Inflammatory macrophage (primary cell): Measurements from ENCODE around the gene NR6A1.
"Not testable (repeated sequence)": the region's sequence is repeated elsewhere in the genome, so short reads cannot be mapped to it uniquely, and the experiment has no call there.

Experiments
- DNase-seq, 2 donors: peaks; one replicate each; pipeline ENCODE4 v3.0.0-alpha.2; 2020 to 2022

NR6A1 gene

DNA sequence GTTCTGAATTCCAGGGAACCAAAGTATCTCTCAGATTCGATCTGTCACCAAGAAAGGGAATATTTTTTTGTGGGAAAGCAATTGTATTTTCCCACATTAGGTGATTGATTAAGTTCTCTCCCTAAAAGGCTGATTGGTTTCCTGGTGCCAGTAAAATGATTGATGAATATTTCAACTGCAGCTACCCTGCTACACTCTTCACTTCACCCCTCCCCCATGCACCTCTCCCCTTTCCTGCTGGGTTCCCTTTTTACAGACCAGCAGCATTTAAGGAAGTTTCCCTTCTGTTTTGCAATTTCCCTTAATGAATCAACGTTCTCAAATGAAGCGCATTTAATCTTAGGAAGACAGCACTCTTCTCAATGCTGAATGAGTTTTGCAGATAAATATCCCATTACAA lies 13.1 kb downstream of the NR6A1 start:
- peak; percentile 78 to 86 for DNase-seq

DNA sequence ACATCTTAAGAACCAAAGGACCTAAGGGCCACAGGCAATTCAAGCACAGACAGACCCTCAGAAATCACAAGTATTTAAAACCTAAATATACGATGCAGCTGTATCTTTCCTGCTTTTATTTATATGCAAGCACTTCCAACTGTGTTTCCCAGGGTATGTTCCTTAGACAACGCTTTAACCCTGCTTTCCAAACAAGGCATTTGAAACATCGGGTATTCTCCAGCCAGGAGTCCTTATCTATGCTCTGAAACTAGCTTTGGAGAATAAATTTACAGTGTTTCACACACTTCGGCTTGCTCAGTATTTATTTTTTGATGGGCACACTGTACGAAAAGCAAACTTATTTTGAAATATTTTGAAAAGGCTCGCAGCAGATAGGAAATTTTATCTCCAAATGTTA lies 13.5 kb downstream of the NR6A1 start:
- no peak for DNase-seq

DNA sequence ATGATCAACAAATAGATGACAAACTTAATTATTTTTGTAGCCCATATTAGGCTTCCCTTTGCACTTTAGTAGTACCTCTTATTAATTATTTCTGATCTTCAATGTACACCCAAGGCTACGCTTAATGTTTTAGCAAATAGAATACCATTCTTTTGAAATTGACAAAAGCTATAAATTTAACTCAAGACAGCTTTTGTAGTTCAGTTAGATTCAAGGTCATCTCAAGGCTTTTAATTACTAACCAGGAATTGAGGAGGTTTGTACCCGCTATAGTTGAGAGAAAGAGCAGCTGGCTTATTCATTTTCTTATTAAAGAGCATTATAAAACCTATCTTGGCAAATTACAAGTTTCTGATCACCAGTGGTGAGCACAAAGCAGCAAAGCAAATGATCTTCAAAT lies 15.1 kb downstream of the NR6A1 start:
- no peak for DNase-seq

DNA sequence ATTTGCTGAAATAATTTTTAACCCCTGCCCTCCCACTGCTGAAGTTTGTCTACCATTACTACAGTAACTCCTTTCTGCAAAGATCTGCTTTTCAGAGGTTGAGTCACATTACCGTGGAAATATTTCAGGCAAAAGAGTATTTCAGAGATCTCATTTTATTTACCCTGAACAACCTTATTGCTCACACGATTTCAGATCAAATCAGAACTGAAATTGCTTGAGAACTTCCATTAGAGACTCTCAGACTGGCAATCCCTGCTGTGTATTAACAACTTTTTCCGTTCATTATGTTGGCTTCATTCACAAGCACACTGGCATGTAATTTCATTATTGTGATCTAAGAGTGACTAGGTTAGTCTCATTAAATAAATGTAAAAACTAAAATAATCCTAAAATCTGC lies 16.1 kb downstream of the NR6A1 start:
- no peak for DNase-seq

DNA sequence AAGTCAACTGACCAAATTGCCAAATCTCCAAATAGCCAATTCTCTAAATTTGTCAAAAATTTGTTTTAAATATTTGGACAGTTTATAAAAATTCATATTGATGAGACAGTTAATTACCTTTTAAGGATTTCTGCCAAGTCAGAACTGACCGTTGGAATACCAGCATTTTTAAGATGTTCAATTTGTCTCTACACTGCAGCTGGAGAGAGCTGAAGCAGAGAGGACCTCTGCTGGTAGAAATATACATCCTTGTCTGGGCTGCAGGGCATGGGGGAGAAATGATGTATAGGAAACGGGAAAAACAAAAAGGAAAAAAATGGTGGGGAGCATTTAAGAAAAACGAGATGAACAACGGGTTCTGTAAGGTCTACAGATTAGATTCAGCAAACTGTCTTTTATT lies 16.8 kb downstream of the NR6A1 start:
- peak in 1 of 2 donors; percentile 12 for DNase-seq

DNA sequence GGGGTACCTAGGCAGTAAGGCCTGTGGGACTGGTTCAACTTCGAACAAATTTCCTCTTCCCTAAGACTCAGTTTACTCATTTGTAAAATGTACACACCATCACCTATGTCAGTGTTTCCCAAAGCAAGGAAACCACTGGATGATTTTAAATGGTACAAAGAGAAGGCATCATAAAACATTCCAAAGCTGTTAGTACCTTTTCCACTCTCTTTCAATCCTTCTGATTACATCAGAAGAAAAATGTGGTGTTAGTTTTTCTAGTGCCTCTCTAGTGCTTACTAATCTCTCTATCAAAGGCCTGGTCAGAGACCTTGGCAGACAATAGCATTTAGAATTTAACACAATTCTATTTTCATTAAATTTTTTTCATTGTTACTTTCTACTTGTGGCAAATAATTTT lies 18.1 kb downstream of the NR6A1 start:
- DNase-seq: no peak

DNA sequence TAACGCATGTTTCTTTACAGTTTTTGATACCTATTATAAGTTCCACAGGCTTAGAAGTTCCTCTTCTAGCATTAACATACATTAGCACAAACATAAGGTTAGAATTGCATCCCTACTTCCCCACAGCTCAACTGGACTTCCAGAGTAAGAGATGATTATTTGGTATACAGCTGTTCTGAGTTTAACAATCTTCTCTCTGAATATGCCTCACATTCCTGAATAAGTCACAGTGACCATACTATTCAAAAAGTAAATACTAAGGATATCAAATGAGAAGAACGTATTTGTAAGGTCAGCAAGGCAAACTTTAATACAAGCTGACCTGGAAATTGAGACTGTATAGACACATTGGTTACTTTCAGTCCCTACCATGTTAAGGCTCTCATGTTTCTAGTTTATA lies 21.3 kb downstream of the NR6A1 start:
- no peak for DNase-seq

DNA sequence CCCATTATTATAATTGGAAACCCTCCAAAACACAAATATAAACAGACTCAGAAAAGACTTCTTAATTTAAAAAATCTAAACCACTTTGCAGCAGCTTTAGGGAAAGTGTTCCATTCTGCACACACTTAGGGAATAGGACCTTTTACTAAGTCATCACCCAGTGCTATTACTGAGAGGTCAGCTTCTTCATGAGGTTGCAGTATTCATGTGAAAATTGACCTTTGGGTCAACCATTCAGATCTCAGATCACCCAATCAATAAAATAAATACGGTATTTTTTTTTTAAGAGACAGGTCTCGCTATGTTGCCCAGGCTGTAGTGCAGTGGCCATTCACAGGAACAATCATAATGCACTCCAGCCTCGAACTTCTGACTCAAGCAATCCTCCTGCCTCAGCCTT lies 21.8 kb downstream of the NR6A1 start:
- DNase-seq: no peak

DNA sequence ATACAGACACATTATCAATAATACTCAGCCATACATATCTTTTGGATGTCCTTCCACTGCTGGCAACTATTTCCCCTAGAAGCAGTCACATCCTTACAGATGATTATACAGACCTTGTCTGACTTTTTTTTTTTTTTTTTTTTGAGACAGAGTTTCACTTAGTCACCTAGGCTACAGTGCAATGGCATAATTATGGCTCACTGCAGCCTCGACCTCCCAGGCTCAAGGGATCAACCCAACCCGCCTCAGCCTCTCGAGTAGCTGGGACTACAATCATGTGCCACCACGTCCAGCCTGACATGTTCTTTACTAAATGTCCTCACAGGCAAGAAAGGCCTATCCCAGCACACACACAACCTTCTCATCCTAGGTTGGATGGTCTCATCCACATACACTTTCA lies 24.0 kb downstream of the NR6A1 start:
- no peak for DNase-seq

DNA sequence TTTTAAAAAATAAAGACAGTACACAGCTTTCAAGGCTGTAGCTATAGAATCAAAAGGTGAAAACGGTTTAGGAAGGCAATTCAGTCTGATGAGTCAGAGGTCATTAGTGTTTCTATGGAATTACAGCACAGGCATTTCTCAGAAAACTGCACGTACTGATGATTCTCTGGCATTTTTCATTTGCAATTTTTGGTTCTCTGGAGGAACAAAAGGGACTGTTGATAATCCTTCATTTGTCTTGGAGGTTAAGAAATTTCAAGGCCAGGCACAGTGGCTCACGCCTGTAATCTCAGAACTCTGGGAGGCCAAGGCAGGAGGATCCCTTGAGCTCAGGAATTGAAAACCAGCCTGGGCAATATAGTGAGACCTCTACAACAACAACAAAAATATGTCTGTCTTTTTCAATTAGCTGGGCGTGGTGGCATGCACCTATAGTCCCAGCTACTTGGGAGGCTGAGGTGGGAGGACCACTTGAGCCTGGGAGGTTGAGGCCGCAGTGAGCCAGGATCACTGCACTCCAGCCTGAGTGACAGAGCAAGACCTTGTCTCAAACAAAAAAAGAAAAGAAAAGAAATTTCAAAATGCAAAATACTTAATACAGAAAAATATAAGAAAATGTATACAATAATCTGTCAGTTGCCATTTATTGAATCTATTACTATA lies 27.3 kb downstream of the NR6A1 start:
- DNase-seq: no peak

DNA sequence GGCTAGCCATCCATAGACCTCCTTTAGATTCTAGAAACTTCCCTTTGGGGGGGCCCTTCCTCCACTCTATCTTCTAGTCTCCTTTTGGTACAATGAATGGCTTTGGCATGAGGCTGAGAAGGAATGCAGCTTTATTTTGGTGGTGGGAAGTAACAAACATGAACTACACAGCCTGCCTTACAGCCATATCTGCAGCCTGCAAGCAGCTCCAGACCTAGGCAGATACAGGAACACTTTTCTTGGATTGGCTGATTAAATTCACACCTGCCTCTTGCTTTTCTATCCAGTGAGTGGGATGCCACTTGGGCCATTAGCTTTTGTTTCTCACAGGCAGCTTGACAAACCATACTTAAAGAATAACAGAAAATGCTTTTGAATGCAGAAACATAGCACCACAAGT lies 28.2 kb downstream of the NR6A1 start:
- DNase-seq: no peak

DNA sequence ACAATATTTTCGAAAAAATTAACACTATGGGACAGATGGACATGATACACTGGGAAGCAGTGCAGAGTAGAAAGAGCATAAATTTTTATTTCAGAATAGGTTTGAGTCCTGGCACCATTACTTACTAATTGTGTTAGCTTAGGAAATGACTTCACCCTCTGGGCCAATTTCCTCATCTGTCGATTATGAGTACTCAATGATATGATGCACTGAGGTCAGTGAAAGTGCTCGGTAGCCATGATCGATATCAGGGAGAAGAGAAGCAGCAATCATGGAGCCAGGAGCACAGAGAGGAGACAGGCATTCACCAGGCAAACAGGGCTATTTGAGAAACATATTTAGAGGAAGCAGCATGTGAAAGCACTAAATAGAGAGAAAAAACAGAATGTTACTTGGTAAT lies 29.4 kb downstream of the NR6A1 start:
- DNase-seq: peak in 1 of 2 donors; percentile 2

DNA sequence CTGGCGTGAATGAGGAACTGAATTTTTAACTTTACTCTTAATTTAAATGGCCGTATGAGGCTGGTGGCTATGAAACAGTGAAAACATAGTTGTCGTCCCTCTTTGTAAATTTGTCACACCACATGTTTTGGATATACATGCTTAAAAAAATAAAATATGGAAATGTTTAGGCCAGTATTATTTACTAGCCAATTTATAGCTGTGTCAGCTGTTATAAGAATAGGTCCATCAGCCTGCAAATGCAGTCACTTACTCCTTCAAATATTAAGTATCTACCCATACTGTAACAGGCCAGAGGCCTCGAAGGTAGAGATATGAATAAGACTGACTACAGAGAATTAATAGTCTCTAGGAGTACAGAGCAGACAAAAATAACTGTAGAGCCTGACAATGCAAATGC lies 30.0 kb downstream of the NR6A1 start:
- DNase-seq: no peak

DNA sequence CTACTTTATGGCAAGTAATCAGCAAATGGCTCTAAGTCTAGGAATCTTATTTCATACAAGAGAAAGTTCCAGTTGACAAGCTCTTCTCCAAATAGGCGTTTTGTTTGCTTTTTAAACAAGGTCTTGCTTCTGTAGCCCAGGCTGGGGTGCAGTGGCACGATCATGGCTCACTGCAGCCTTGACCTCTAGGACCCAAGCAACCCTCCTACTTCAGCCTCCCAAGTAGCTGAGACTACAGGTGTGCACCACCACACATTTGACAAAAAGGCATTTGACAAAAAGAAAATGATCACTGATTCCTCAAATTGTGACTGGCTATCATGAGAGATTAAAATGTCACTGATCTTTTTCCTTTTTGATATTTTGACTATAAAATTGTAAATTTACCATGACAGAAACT lies 31.8 kb downstream of the NR6A1 start:
- DNase-seq: no peak

DNA sequence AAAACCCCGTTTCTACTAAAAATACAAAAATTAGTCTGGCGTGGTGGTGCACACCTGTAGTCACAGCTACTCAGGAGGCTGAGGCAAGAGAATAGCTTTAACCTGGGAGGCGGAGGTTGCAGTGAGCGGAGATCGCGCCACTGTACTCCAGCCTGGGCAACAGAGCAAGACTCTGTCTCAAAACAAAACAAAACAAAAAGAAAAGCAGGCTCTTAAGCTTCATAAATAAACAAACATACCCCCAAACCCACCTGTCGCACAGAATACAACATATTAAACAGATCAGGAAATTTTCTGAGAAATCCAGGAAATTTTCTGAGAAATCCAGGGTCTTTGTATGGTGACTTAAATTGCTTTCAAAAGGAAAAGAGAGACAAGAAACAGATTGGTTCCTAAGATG lies 33.0 kb downstream of the NR6A1 start:
- DNase-seq: not testable (repeated sequence)

DNA sequence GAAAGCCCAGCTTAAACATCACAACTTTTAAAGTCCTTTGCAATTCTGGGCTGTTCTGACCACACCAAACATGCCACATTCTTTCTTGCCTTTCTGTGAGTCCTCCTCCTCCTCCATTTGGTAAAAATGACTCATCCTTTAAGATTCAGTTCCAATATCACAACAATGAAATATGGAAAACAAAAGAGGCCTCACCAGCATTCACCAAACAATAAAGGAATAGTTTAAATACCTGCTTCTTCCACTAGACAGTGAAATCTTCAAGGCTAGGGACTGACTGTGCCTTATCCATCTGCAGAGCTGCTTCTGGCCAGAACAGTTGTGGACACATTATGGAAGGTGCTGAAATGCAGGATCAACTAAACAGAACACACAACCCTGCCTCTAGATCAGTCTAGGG lies 36.0 kb downstream of the NR6A1 start:
- DNase-seq: no peak

DNA sequence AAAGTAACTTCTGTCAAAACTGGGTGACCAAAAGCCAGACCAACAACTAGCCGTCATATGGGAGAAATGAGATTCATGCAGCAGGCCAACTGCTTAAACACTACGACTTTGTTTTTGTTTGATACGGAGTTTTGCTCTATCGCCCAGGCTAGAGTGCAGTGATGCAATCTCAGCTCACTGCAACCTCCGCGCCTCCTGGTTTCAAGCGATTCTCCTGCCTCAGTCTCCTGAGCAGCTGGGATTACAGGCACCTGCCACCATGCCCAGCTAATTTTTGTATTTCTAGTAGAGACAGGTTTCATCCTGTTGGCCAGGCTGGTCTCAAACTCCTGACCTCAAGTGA lies 36.4 kb downstream of the NR6A1 start:
- DNase-seq: not testable (repeated sequence)

DNA sequence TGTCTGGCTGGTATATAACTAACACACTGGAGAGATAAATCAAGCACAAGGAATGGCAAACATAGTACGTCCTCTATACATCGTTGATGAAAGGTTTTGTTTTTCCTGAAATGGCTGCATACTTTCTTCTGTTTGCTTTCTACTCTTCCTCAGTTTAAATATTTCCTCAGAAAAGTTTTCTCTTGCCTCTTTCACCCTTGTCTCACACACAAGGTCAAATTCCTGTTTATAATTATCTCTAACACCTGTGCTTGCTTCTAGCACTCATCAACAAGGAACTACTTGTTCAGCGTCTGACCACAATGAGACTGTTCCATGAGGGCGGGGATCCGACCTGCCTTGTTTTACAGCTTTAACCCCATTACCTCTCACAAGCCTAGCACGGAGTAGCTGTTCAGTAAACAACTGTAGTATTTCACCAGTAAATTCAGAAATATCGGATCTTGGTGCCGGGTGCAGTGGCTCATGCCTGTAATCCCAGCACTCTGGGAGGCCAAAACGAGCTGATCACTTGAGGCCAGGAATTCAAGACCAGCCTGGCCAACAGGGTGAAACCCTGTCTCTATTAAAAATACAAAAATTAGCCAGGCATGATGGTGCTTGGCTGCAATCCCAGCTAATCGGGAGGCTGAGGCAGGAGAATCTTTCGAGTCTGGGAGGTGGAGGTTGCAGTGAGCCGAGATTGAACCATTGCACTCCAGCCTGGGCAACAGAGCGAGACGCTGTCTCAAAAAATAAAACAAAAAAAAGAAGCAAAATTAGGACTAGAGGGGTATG lies 37.0 kb downstream of the NR6A1 start:
- DNase-seq: no peak

DNA sequence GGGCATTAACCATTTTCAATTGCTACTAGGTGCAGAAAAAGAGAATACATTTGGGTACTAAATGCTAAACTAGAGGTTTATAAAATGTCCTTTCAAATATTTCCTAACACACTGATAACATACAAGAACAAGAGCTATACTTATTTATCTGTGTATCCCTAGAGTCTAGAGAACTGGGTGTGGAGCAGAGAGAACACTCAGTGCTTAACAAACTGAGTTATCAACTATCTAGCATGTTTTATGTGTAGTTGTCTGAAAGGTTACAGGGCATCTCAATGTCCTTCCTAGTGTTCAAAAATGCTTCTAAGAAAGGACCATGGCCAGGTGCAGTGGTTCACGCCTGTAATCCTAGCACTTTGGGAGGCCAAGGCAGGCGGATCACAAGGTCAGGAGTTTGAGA lies 40.3 kb downstream of the NR6A1 start:
- DNase-seq: no peak

DNA sequence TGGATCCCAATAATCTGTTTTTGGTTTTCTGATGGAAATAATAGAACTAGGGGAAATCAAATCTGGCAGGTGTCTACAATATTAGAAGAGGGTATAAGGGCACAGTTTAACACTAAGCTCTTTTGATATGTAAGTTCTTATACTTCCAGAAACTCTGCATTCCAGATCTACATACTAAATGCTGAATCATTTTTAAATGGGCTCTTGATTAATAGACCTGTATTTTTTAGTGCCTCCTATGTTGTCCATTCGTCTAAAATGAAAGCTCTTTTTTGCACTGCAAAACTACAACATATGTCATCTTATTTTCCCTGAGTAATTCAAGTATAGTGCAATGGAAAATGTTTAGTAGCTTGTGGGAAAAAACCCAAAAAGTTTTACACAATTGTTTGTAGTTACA lies 44.2 kb downstream of the NR6A1 start:
- DNase-seq: no peak

DNA sequence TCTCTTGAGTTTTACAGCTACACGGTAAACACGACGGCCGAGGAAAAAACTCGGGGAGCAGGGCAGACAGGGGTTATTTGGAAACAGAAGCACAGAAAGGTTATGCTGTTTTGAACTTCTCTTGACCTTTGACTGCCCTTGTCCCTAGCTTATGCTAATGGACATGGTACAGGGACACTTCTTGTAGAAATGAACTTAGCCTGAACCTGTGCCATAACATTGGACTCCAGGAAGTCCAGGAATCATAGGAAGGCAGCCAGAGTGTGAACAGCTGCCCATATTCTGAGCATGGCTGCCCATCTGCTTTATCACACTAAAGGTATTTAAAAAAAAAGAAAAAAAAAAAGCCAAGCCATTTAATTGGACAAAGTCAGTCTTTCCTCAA lies 46.1 kb downstream of the NR6A1 start:
- DNase-seq: no peak

DNA sequence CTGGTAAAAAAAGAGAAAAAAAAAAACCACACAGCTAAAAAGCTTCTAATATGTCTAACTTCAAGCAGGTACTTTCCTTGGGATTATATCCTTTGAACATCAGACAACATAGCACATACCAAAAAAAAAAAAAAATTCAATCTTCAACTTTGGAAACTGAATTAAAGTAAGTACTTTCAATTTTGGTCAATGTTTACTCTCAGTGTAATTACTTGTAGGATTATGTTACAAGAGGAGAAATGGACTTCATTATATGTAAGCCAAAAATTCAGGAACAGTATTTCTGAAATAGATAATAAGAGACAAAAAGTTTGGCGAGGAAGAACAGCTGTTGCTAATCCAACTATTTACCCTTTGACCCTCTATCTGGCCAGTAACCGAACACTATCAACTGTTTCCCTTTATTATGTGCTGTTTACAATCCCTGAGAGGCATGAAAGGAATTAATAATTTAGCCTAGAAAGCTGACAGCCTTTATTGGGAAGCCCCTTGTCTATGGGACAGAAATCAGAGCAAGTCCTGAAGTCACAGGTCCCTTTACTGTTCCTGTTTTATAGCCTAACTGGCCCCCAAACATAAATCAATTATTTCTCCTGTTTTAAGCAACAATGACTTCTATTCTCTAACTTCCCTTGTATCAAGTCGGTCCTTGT lies 46.6 kb downstream of the NR6A1 start:
- DNase-seq: no peak

DNA sequence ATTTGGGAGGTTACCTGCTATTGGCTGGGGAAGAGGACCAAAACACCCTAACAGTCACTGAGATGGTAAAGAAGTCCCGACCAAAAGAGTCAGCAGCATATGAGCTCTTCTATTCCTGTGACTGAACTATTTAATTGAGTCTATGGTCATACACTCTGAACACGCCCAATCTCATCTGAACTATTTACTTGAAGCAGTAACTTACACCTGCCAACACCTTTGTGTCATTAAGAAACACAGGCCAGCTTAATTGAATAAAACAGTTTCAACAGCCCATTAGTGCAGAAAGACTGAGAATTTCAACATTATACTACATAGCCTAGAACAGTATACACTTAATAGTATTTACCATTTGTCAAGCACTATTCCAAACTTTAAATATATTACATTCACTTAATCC lies 47.8 kb downstream of the NR6A1 start:
- DNase-seq: no peak
